H1 (cell line): ENCODE data around the gene B3GALT5. TPM values are rescaled to one million over a fixed set of nuclear protein-coding genes. Genes with fewer than 3 reads are reported as not detected.

Experiments used
- CBX8 ChIP-seq: fragments of 300-800, 300-1000 bp; sonication (generic); IDR thresholded peaks from 2 replicates; pipeline ENCODE4 v1.7.1; 2016; ENCODE audit warnings: low read depth, low read length, borderline replicate concordance
- EZH2 ChIP-seq: fragments of 200-600 bp; sonication (generic); IDR thresholded peaks from 2 replicates; pipeline ENCODE4 v1.7.1; 2012; ENCODE audit warnings: low read depth, mild to moderate bottlenecking, moderate library complexity, low read length, inconsistent platforms; ENCODE audit not compliant: severe bottlenecking
- MAFK ChIP-seq: IDR thresholded peaks from 2 replicates; pipeline ENCODE4 v1.6.1; 2012; ENCODE audit warnings: low read depth, mild to moderate bottlenecking, improper control_type of control experiment, low read length
- RBBP5 ChIP-seq: IDR thresholded peaks from 2 replicates; pipeline ENCODE4 v1.7.1; 2012; ENCODE audit warnings: low read depth, mild to moderate bottlenecking, inconsistent platforms, low read length, moderate library complexity, borderline replicate concordance
- SIX5 ChIP-seq: IDR thresholded peaks from 2 replicates; pipeline ENCODE4 v1.6.1; 2011; ENCODE audit warnings: mild to moderate bottlenecking, low read depth, low read length
- polyA plus RNA-seq, 7 experiments: library from polyadenylated mRNA; depleted of rRNA in 3 of 7; stranded (reverse) in 5 of 7; unstranded in 2 of 7; fragments of >200 nt in 5 of 7; fragments of 200-250 nt in 2 of 7; gene quantifications; 1 replicate in 5 of 7; 2 replicates in 1 of 7; 4 replicates in 1 of 7; pipeline versions ENCODE4 v1.2.1 to v1.2.3, GENCODE V29; 2011 to 2013; ENCODE audit warnings: missing spikeins in 2 of 7, mixed read lengths in 2 of 7
- total RNA-seq: library from RNA; stranded (reverse); fragmentation: NEBNext Ultra II Directional; extraction: Animal tissue kit (Norgen Biotek cat#: 25700); gene quantifications from 2 replicates; pipeline ENCODE4 v1.2.1, GENCODE V29; 2021
- TF ChIP-seq, protein P1 (sequence below), 3 experiments: IDR thresholded peaks; 1 replicate in 2 of 3; 2 replicates in 1 of 3; pipeline versions ENCODE4 v1.5.1 to v1.6.1; 2011; ENCODE audit warnings: low read length in 3 of 3, mild to moderate bottlenecking in 3 of 3, inconsistent platforms in 2 of 3, low read depth in 1 of 3, moderate library complexity in 1 of 3; ENCODE audit not compliant: insufficient read depth in 1 of 3; ENCODE audit errors: control extremely low read depth in 1 of 3

The B3GALT5 gene
- total and polyA plus RNA-seq, 2 of the 8 experiments (the other 6 are each of a cell fraction or from before 2014, with no cell fraction given) = 11.9 to 25.1 TPM

DNA sequence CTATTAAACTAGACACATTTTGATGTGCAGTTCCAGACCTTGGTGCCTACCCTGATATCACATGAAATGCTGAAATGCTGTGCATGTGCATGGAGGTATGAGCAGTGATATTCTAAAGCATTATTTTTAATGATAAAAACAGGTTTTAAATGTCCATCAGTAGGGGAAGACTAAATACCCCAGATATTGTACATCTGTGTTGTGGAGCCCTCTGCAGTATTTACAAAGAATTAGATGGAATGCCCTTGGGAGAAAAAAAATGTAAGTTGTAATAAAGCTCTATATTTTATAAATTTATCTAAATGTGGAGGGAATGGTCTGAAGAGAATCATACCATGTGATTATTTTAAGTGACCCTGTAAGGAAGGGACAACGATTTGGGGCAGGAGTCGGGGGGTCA, 93.1 kb downstream of the B3GALT5 start (continued):
- TF ChIP-seq, protein P1, sequence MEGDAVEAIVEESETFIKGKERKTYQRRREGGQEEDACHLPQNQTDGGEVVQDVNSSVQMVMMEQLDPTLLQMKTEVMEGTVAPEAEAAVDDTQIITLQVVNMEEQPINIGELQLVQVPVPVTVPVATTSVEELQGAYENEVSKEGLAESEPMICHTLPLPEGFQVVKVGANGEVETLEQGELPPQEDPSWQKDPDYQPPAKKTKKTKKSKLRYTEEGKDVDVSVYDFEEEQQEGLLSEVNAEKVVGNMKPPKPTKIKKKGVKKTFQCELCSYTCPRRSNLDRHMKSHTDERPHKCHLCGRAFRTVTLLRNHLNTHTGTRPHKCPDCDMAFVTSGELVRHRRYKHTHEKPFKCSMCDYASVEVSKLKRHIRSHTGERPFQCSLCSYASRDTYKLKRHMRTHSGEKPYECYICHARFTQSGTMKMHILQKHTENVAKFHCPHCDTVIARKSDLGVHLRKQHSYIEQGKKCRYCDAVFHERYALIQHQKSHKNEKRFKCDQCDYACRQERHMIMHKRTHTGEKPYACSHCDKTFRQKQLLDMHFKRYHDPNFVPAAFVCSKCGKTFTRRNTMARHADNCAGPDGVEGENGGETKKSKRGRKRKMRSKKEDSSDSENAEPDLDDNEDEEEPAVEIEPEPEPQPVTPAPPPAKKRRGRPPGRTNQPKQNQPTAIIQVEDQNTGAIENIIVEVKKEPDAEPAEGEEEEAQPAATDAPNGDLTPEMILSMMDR (IDR thresholded peaks at IDR 0.05; ENCODE audit: control extremely low read depth in 1 of 3, insufficient read depth in 1 of 3, low read depth in 1 of 3, low read length in 3 of 3) = no peak
- TF ChIP-seq SIX5 (no peak), MAFK (no peak), RBBP5 (no peak), EZH2 (no peak), CBX8 (no peak)
